ENCODE results near the gene ARID1B. TPM values are rescaled to one million over a fixed set of nuclear protein-coding genes. Genes with fewer than 3 reads are reported as not detected.

Gene ARID1B
- total RNA-seq, 1 donor = 55.0 TPM

- DNase-seq (ENCODE audit: insufficient read length, low spot score, missing footprints) = no peak
- H3K27ac ChIP-seq (ENCODE audit: low read depth, low read length) = peak overlapping the region; percentile 90
- H3K4me3 ChIP-seq (ENCODE audit: insufficient read depth, low read length) = peak overlapping the region; percentile 90
- no peak overlapping the region for H2AFZ ChIP-seq (ENCODE audit: low read length)
- peaks cover 26% of the 10 kb centered on the region for H3K4me1 ChIP-seq (ENCODE audit: insufficient read depth, low read length)
- no peaks in the 10 kb centered on the region for H3K27me3 ChIP-seq (ENCODE audit: insufficient read depth, low read length)
- H4K20me1 ChIP-seq (ENCODE audit: insufficient read depth, low read length) = peaks cover 24% of the 10 kb centered on the region
- no peaks in the 10 kb centered on the region for H3K36me3 ChIP-seq (ENCODE audit: insufficient read depth, low read length)
- H3K79me2 ChIP-seq (ENCODE audit: insufficient read depth, low read length) = peaks cover 94% of the 10 kb centered on the region
- H3K9me3 ChIP-seq (ENCODE audit: low read depth, low read length) = no peaks in the 10 kb centered on the region
- no peak for TF ChIP-seq CTCF (IDR thresholded peaks at IDR 0.05; ENCODE audit: extremely low read depth, low read depth, low read length)
- H3K4me2 ChIP-seq (ENCODE audit: insufficient read depth, low read length) = peak overlapping the region; percentile 100
Measured at GRCh38 chr6:156782691-156783320, 5.6 kb downstream of the ARID1B start.

- Histone ChIP-seq H3K79me2 (ENCODE audit: insufficient read depth, low read length) (peaks cover 98% of the 10 kb centered on the region), H3K4me1 (ENCODE audit: insufficient read depth, low read length) (peaks cover 26% of the 10 kb centered on the region), H3K4me3 (ENCODE audit: insufficient read depth, low read length) (no peak overlapping the region), H3K4me2 (ENCODE audit: insufficient read depth, low read length) (peak overlapping the region; percentile 100), H3K27ac (ENCODE audit: low read depth, low read length) (no peak overlapping the region), H2AFZ (ENCODE audit: low read length) (no peak overlapping the region), H3K36me3 (ENCODE audit: insufficient read depth, low read length) (no peaks in the 10 kb centered on the region), H3K9me3 (ENCODE audit: low read depth, low read length) (no peaks in the 10 kb centered on the region), H3K27me3 (ENCODE audit: insufficient read depth, low read length) (no peaks in the 10 kb centered on the region), H4K20me1 (ENCODE audit: insufficient read depth, low read length) (peaks cover 30% of the 10 kb centered on the region)
- DNase-seq (ENCODE audit: insufficient read length, low spot score, missing footprints) = no peak
- TF ChIP-seq CTCF (IDR thresholded peaks at IDR 0.05; ENCODE audit: extremely low read depth, low read depth, low read length) = no peak
Measured at GRCh38 chr6:156783958-156784357, 6.8 kb downstream of the ARID1B start.

GRCh38 chr6:156786652-156787051 lies 9.5 kb downstream of the ARID1B start:
- H2AFZ ChIP-seq (ENCODE audit: low read length) = no peak overlapping the region
- no peak overlapping the region for H3K27ac ChIP-seq (ENCODE audit: low read depth, low read length)
- no peak for TF ChIP-seq CTCF (IDR thresholded peaks at IDR 0.05; ENCODE audit: extremely low read depth, low read depth, low read length)
- H3K36me3 ChIP-seq (ENCODE audit: insufficient read depth, low read length) = no peaks in the 10 kb centered on the region
- no peak overlapping the region for H3K4me2 ChIP-seq (ENCODE audit: insufficient read depth, low read length)
- peaks cover 42% of the 10 kb centered on the region for H4K20me1 ChIP-seq (ENCODE audit: insufficient read depth, low read length)
- H3K79me2 ChIP-seq (ENCODE audit: insufficient read depth, low read length) = peaks cover 100% of the 10 kb centered on the region
- H3K27me3 ChIP-seq (ENCODE audit: insufficient read depth, low read length) = no peaks in the 10 kb centered on the region
- no peak for DNase-seq (ENCODE audit: insufficient read length, low spot score, missing footprints)
- no peak overlapping the region for H3K4me3 ChIP-seq (ENCODE audit: insufficient read depth, low read length)
- H3K9me3 ChIP-seq (ENCODE audit: low read depth, low read length) = no peaks in the 10 kb centered on the region
- H3K4me1 ChIP-seq (ENCODE audit: insufficient read depth, low read length) = peaks cover 16% of the 10 kb centered on the region

GRCh38 chr6:156787569-156788492 lies 10.7 kb downstream of the ARID1B start:
- Histone ChIP-seq H2AFZ (ENCODE audit: low read length) (no peak overlapping the region), H3K4me1 (ENCODE audit: insufficient read depth, low read length) (peaks cover 10% of the 10 kb centered on the region), H3K4me3 (ENCODE audit: insufficient read depth, low read length) (no peak overlapping the region), H3K27ac (ENCODE audit: low read depth, low read length) (no peak overlapping the region), H3K79me2 (ENCODE audit: insufficient read depth, low read length) (peaks cover 100% of the 10 kb centered on the region), H3K36me3 (ENCODE audit: insufficient read depth, low read length) (no peaks in the 10 kb centered on the region), H4K20me1 (ENCODE audit: insufficient read depth, low read length) (peaks cover 51% of the 10 kb centered on the region), H3K27me3 (ENCODE audit: insufficient read depth, low read length) (no peaks in the 10 kb centered on the region), H3K4me2 (ENCODE audit: insufficient read depth, low read length) (no peak overlapping the region), H3K9me3 (ENCODE audit: low read depth, low read length) (no peaks in the 10 kb centered on the region)
- DNase-seq (ENCODE audit: insufficient read length, low spot score, missing footprints) = no peak
- TF ChIP-seq CTCF (IDR thresholded peaks at IDR 0.05; ENCODE audit: extremely low read depth, low read depth, low read length) = no peak
